Fibroblast of skin of left quadriceps (primary cell): ENCODE data around the gene ACTG1.
A peak's percentile ranks its signal among the peaks of the same experiment; 100 is the strongest.

Experiments used
- DNase-seq, 2 experiments: peaks; one replicate each; pipeline ENCODE4 v3.0.0-alpha.2; 2013; ENCODE audit warnings: low read depth in 2 of 2

Gene ACTG1

GRCh38 chr17:81481815-81482505 lies 30.6 kb downstream of the ACTG1 start:
- no peak for DNase-seq

GRCh38 chr17:81481073-81481799 lies 31.4 kb downstream of the ACTG1 start:
- peak; percentile 53 to 59 for DNase-seq

GRCh38 chr17:81480140-81481072 lies 32.2 kb downstream of the ACTG1 start:
- DNase-seq = peak; percentile 37 to 45

GRCh38 chr17:81479175-81480071 lies 33.2 kb downstream of the ACTG1 start:
- DNase-seq = no peak

GRCh38 chr17:81478119-81478518 lies 34.5 kb downstream of the ACTG1 start:
- no peak for DNase-seq

GRCh38 chr17:81477173-81477572 lies 35.4 kb downstream of the ACTG1 start:
- no peak for DNase-seq

GRCh38 chr17:81476635-81477034 lies 36.0 kb downstream of the ACTG1 start:
- no peak for DNase-seq

- no peak for DNase-seq
Measured at GRCh38 chr17:81476097-81476496, 36.5 kb downstream of the ACTG1 start.

- DNase-seq = no peak
Measured at GRCh38 chr17:81474958-81475357, 37.6 kb downstream of the ACTG1 start.

- no peak for DNase-seq
Measured at GRCh38 chr17:81473019-81473418, 39.6 kb downstream of the ACTG1 start.

GRCh38 chr17:81471818-81472456 lies 40.7 kb downstream of the ACTG1 start:
- peak; percentile 93 for DNase-seq

- peak; percentile 25 to 33 for DNase-seq
Measured at GRCh38 chr17:81470944-81471817, 41.4 kb downstream of the ACTG1 start.

GRCh38 chr17:81470270-81470943 lies 42.2 kb downstream of the ACTG1 start:
- no peak for DNase-seq

GRCh38 chr17:81469266-81469665 lies 43.3 kb downstream of the ACTG1 start:
- DNase-seq = no peak

GRCh38 chr17:81468770-81469121 lies 43.9 kb downstream of the ACTG1 start:
- no peak for DNase-seq

- DNase-seq = no peak
Measured at GRCh38 chr17:81468111-81468769, 44.4 kb downstream of the ACTG1 start.

- DNase-seq = no peak
Measured at GRCh38 chr17:81466564-81467472, 45.8 kb downstream of the ACTG1 start.

- DNase-seq = no peak
Measured at GRCh38 chr17:81465910-81466309, 46.7 kb downstream of the ACTG1 start.
